Lung (tissue), 12 donors: ENCODE results near the gene ZFYVE9. TPM values are rescaled to one million over a fixed set of nuclear protein-coding genes. Genes with fewer than 3 reads are reported as not detected.

Experiments
- ATAC-seq: fragments of 200-7000 bp; cut with Tn5 transposase; one replicate; pipeline ENCODE4 v1.9.1; 2020; ENCODE audit warnings: moderate number of reproducible peaks; ENCODE audit not compliant: insufficient read depth, low FRiP score
- DNase-seq, 3 donors: peaks; one replicate each; pipeline ENCODE4 v3.0.0-alpha.2; 2013 to 2017
- H3K27ac ChIP-seq, 2 donors: one replicate each; pipeline ENCODE4 v1.5.1; 2013; ENCODE audit warnings: mild to moderate bottlenecking in 2 of 2, moderate library complexity in 2 of 2, control low read depth in 1 of 2, inconsistent platforms in 1 of 2, low read depth in 1 of 2, low read length in 1 of 2
- H3K27me3 ChIP-seq, 3 donors: one replicate each; pipeline ENCODE4 v1.5.1; 2013; ENCODE audit warnings: low read length in 2 of 3; ENCODE audit not compliant: control insufficient read depth in 3 of 3, insufficient read depth in 3 of 3
- H3K36me3 ChIP-seq, 4 donors: one replicate each; pipeline ENCODE4 v1.5.1; 2013; ENCODE audit warnings: low read length in 4 of 4, mild to moderate bottlenecking in 1 of 4, moderate library complexity in 1 of 4; ENCODE audit not compliant: control insufficient read depth in 4 of 4, insufficient read depth in 4 of 4
- H3K4me1 ChIP-seq, 5 donors: one replicate each; pipeline ENCODE4 v1.5.1; 2013; ENCODE audit warnings: low read length in 5 of 5, mild to moderate bottlenecking in 2 of 5, moderate library complexity in 1 of 5; ENCODE audit not compliant: control insufficient read depth in 5 of 5, insufficient read depth in 5 of 5
- H3K4me3 ChIP-seq: one replicate; pipeline ENCODE4 v1.5.1; 2013; ENCODE audit warnings: mild to moderate bottlenecking, control low read depth, moderate library complexity
- H3K9ac ChIP-seq, 2 donors: one replicate each; pipeline ENCODE4 v1.5.1; 2013; ENCODE audit warnings: low read length in 2 of 2, control low read depth in 1 of 2; ENCODE audit not compliant: insufficient read depth in 1 of 2
- H3K9me3 ChIP-seq, 4 donors: one replicate each; pipeline ENCODE4 v1.5.1; 2013; ENCODE audit warnings: low read length in 3 of 4, mild to moderate bottlenecking in 1 of 4, moderate library complexity in 1 of 4; ENCODE audit not compliant: control insufficient read depth in 4 of 4, insufficient read depth in 3 of 4
- WGBS, 2 donors: extraction: QIAGEN DNeasy Blood & Tissue Kit; methylation state at CpG; one replicate each; pipeline ENCODE4 v1.1.7; 2013; 5-methylcytosine and 5-hydroxymethylcytosine counted together
- polyA plus RNA-seq, 2 donors: library from polyadenylated mRNA; stranded (reverse); fragments of 200-250 nt; gene quantifications; one replicate each; pipeline ENCODE4 v1.2.1, GENCODE V29; 2013
- total RNA-seq, 2 donors: library from RNA; depleted of rRNA in 1 of 2; stranded (reverse); fragments of >200 nt in 1 of 2; gene quantifications; one replicate each; pipeline ENCODE4 v1.2.1, GENCODE V29; 2014 to 2021
- TF ChIP-seq, protein P1 (sequence below): IDR thresholded peaks from 2 replicates; pipeline ENCODE4 v1.5.1; 2012; ENCODE audit warnings: mild to moderate bottlenecking; ENCODE audit errors: control extremely low read depth, extremely low read depth
- donor health status: control.
- donor health status: control.
- donor health status: Bipolar disorder and iron deficiency.
- donor health status: healthy.
- donor health status: DM: yes; HTN: yes; CAD: no.

Gene ZFYVE9
- total and polyA plus RNA-seq, 4 donors: 3.3 to 51.5 (median 9.9) TPM

DNA sequence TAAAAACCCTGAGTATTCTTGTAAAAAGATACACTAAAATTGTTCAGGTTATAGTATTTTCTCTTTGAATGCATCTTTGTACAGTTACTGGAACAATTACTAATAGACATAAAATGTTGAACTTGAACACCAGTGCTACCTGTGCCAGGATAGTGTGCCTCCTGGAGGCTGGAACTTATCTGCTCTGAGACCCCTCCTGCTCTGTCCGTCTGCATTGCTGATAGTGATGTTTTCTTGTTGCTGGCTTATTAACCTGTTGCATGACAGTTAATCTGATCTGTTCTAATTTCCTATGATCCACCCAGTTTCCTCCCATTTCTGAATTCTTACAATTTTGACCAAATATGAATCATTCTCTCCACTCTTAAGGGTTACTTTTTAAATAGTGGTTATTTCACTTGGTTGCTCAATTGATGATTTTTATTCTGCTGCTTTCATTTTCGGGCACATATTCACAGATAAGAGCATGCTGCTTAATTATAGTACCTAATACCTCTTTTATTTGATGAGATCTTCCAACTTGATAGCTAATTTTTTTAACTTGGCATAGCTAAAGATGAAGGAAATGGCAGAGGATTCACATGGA lies 122.7 kb downstream of the ZFYVE9 start:
- H3K36me3 ChIP-seq: peaks cover 0 to 10% (median 1%) of the 10 kb centered on the region in 4 donors
- H3K9me3 ChIP-seq: no peaks in the 10 kb centered on the region
- H3K27me3 ChIP-seq: no peaks in the 10 kb centered on the region
- H3K4me3 ChIP-seq: no peak overlapping the region
- no peak overlapping the region for H3K9ac ChIP-seq
- H3K4me1 ChIP-seq: peaks cover 0 to 33% (median 4%) of the 10 kb centered on the region in 5 donors
- ATAC-seq: no peak
- no peak for DNase-seq
- no peak overlapping the region for H3K27ac ChIP-seq
- 53 to 78% methylated on average over 2 of the region's 2 CpGs for WGBS, 2 donors
- TF ChIP-seq, protein P1, sequence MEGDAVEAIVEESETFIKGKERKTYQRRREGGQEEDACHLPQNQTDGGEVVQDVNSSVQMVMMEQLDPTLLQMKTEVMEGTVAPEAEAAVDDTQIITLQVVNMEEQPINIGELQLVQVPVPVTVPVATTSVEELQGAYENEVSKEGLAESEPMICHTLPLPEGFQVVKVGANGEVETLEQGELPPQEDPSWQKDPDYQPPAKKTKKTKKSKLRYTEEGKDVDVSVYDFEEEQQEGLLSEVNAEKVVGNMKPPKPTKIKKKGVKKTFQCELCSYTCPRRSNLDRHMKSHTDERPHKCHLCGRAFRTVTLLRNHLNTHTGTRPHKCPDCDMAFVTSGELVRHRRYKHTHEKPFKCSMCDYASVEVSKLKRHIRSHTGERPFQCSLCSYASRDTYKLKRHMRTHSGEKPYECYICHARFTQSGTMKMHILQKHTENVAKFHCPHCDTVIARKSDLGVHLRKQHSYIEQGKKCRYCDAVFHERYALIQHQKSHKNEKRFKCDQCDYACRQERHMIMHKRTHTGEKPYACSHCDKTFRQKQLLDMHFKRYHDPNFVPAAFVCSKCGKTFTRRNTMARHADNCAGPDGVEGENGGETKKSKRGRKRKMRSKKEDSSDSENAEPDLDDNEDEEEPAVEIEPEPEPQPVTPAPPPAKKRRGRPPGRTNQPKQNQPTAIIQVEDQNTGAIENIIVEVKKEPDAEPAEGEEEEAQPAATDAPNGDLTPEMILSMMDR: no peak

GRCh38 chr1:52266507-52266906 lies 124.6 kb downstream of the ZFYVE9 start:
- 90 to 100% methylated on average over 1 of the region's 1 CpG for WGBS, 2 donors
- Histone ChIP-seq H3K9ac (no peak overlapping the region), H3K9me3 (no peaks in the 10 kb centered on the region), H3K36me3 (peaks cover 0 to 10% (median 3%) of the 10 kb centered on the region in 4 donors), H3K4me3 (no peak overlapping the region), H3K27me3 (no peaks in the 10 kb centered on the region), H3K4me1 (peaks cover 0 to 33% (median 4%) of the 10 kb centered on the region in 5 donors), H3K27ac (no peak overlapping the region)
- DNase-seq (no peak), ATAC-seq (no peak)
- TF ChIP-seq, protein P1: no peak

DNA sequence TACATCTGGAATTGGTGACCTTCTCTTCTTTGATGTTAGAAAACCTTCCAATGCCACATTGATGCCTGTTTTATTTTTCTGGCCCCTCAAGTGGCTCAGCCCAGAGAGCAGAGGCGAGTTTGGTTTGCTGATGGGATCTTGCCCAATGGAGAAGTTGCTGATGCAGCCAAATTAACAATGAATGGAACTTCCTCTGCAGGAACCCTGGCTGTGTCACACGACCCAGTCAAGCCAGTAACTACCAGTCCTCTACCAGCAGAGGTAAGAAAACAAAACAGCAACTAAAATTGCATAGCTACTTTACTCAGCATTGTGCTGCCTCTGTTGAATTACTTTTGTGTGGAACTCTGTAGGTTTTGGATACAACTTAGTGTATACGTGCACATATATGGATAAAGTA lies 126.5 kb downstream of the ZFYVE9 start:
- DNase-seq (peak in 2 of 3 donors; percentile 27 to 32), ATAC-seq (no peak)
- Histone ChIP-seq H3K27ac (no peak overlapping the region), H3K9me3 (no peaks in the 10 kb centered on the region), H3K9ac (no peak overlapping the region), H3K4me3 (no peak overlapping the region), H3K36me3 (peaks cover 0 to 10% (median 3%) of the 10 kb centered on the region in 4 donors), H3K27me3 (no peaks in the 10 kb centered on the region), H3K4me1 (peaks cover 0 to 26% (median 4%) of the 10 kb centered on the region in 5 donors)
- WGBS, 2 donors: 48% methylated on average over 3 of the region's 3 CpGs
- TF ChIP-seq, protein P1: no peak

DNA sequence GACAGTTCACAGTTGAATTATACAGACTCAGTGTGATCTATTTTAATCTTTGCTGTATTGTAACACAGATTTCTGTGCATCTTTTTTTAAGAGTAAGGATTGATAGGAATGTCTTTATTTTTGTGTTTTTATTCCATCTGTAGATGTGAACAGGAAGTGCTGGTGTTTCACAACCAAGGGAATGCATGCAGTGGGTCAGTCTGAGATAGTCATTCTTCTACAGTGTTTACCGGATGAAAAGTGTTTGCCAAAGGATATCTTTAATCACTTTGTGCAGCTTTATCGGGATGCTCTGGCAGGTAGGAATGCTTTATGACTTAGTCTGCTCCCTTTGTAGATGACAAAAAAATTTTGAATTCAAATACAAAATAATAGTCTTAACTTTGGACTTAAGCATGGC lies 139.6 kb downstream of the ZFYVE9 start:
- H3K27me3 ChIP-seq: no peaks in the 10 kb centered on the region
- H3K27ac ChIP-seq: no peak overlapping the region
- 59 to 63% methylated on average over 2 of the region's 2 CpGs for WGBS, 2 donors
- H3K36me3 ChIP-seq: peaks cover 0 to 7% (median 2%) of the 10 kb centered on the region in 4 donors
- H3K4me1 ChIP-seq: no peaks in the 10 kb centered on the region
- H3K9ac ChIP-seq: no peak overlapping the region
- ATAC-seq: no peak
- no peaks in the 10 kb centered on the region for H3K9me3 ChIP-seq
- no peak overlapping the region for H3K4me3 ChIP-seq
- peak in 1 of 3 donors; percentile 12 for DNase-seq
- TF ChIP-seq, protein P1: no peak
